Right renal pelvis (tissue), 4 donors: ENCODE results near the gene ADAT3. TPM values are rescaled to one million over a fixed set of nuclear protein-coding genes. Genes with fewer than 3 reads are reported as not detected.

Source experiments
- DNase-seq, 4 donors: peaks; one replicate each; pipeline ENCODE4 v3.0.0-alpha.2; 2013; ENCODE audit warnings: low read depth in 4 of 4, low spot score in 3 of 4, missing footprints in 1 of 4
- polyA plus RNA-seq, 4 donors: library from polyadenylated mRNA; unstranded; fragments of 120-200 nt; gene quantifications; one replicate each; pipeline ENCODE4 v1.2.1, GENCODE V29; 2013; ENCODE audit not compliant: insufficient read length in 4 of 4

Gene ADAT3
- polyA plus RNA-seq, 4 donors = 1.8 to 4.4 (median 2.2) TPM

DNA sequence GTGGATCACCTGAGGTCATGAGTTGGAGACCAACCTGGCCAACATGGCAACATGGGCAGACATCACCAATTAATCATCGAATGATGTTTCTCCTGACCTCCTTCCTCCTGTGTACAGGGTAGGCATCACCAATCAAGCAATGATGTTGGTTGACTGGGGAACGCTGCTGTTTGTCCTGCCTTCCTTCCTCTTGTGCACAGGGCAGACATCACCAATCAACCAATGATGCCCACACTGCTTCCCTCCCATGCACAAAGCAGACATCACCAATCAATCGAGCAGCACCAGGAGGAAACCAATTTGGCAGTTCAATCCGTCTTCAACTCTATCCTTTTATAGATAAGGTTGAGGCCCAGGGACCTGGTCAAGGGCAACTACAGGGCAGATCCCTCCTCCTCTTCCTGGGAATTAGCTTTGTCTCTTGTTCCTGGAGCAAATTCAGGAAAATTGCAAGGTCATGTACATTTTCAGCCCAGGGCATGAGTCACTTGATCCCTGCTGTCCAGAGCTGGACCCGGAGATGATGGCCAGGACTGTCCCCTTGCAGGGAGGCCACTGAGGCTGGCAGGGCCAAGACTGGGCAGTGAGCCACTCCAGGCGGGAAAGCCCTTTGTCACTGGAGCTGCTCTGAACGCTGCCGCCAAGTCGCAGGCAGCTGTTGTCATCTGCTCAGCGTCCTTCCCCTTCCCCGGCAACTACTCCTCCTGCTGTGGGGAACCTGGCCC, 30.4 kb downstream of the ADAT3 start:
- DNase-seq = no peak

DNA sequence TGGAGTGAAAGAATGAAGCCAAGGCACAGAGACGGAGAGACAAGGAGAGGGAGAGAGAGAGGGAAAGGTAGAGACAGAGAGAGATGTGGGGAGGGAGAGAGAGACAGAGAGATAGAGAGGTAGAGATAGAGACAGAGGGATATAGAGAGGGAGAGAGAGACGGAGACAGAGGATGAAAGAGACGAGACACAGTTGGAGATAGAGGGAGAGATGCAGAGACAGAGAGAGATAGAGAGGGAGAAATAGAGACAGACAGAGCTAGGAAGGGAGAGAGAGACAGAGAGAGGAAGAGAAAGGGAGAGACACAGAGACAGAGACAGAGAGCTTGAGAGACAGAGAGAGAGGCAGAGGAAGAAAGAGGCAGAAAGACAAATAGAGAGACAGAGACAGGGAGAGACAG, 31.2 kb downstream of the ADAT3 start:
- DNase-seq = no peak

DNA sequence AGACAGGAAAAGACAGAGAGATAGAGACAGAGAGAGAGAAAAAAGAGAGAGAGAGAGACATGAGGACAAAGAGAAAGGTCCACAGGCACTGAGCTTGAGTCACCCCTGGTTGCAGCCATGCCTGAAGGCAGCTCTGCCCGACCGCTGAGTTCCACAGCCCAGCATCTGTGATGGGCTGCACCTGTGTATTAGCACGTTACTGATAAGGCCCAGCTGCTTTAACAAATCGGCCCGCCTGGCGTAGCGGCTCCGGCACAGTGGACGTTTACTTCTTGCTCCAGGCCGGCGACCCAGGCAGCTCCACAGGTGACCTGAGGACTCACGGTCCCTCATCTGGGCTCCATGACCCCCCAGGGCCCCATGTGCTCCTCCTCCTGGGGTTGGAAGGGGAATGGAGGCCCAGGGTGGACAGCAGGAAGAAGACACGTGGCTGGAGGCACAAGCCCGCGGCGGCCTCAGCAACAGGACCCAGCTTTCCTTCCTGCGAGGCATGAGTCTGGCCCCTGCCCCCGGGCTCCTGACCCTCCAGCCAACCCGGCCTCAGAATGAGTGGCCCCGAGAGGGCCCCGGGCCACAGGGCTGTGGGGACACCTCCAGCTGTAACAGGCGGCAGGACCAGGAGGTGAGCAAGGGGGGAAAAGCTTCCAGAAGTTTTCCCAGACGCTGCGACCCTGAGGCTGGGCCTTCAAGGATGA, 31.9 kb downstream of the ADAT3 start:
- no peak for DNase-seq

DNA sequence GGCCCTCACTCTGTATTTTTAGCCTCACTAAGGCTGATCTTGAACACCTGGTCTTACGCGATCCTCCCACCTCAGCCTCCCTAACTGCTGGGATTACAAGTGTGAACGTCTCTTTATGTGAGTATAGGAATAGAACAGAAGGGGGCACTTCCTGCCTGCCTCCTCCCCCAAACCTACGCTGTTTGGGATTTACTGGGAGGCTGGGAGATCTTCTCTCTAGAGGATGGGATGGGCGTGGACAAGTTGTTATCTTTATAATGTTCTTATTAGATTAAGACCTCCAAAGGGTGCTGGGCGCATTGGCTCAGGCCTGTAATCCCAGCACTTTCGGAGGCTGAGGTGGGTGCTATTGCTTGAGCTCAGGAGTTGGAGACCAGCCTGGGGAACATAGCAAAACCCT, 32.9 kb downstream of the ADAT3 start:
- no peak for DNase-seq

DNA sequence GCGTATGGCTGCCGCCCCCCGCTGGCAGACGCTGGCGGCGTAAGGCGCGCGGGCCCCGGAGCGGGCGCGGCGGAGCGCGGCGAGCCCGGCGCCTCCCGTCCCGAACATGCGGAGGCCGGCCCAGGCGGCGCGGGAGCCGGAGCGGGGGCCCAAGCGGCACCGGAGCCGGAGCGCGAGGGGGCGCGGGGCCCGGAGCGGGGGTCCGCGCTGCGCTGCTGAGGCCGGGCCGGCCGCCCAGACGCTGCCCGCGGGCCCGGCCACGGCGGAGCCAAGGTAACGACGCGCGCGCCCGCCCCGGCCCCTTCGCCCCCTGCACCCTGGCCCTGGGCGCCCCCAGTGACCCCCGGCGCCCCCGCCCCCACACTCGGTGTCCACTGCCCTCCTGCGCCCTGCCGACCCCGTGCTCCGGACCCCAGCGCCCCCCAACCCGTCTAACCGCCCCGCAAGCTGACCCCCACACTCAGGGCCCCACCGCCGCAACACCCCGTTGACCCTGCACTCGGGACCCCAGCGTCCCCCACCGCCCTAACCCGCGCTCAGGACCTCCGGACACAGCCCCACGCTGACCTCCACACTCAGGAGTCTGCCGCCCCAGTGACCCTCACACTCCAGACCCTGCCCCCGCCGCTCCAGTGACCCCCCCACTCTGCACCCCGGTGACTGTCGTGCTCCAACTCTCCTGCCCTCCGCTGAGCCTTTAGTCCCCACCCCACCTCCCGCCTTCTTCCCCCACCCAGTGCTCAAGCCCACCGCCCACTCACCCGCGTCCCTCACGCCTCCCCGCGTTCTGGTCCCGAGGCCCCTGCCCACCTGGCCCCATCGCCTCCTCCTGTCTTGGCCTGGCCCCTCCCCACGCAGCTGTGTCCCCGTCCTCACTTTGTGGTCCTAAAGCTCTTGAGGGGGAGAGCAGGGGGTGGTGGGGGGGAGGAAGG, 36.2 kb downstream of the ADAT3 start, which contains the start of gene CSNK1G2:
CSNK1G2 (plus strand) TSS at position 27 of the 932 bp plus-strand sequence. CDS start 28,601 bp downstream, outside the sequence.
- DNase-seq = no peak

DNA sequence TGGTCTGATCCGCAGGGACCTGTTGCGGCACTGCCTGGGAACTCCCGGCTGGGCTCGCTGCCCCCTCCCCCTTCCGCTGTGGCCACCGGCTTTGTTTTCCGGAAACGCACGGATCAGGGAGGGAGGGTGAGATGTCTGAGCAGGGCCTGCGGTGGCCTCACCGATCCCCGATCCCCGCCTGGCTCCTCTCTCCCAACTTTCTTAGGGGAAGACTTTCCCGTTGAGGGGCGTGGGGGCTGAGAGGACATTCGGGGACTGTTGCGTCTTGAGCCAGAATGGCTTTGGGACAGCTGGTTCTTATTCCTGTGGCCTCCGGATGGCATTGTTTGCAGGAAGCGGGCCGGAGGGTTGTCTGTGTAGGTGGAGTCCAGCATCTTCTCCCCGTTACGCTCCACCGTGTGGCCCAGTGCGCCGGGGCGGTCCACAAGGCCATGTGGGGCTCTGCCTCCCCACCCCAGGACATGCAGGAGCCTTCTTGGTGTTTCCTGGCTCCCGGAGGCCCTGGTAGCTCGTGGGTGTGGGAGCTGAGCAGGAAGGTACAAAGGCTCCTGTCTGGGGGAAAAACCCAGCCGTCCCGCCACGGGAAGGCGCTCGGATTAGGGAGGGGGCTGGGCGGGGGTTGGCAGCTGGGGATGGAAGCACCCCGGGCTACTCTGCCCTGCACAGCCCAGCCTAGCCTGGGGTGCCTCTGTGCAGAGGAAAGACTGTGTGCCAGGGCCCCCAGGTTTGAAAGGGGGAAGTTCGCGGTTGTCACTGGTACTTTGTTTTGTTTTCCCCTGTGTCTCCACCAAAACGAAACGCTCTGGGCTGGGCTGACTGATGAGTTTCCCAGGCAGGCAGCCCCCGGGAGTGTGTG, 37.1 kb downstream of the ADAT3 start:
- peak in 1 of 4 donors; percentile 44 for DNase-seq

DNA sequence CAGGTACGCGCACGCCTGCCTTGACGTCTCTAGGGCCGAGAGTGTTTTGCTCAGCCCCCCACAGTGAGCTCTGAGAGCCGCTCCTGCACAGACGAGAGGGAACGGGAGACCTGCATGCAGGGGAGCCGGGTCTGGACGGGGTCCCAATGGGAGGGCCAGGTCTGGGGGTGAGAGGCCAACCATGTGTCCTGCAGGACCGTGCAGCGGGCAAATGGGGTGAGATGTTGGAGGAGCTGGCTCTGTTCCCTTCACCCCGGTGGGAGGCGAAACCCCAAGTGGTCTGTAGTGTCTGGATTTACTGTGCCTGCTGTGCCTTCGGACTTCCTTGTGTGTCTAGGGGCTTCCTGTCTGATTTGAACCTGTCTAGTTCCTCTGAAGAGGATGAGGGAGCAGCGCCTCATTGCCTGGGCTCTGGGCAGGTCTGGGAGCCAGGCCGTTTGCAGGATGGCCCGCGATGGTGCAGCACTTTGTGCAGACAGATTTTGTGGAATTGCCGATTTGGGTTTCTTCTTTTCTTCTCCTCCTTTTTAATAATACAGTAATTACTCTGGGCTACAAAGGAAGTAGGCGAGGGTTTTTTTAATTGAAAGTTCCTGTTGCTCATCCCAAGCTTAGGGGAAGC, 37.8 kb downstream of the ADAT3 start:
- DNase-seq = no peak

DNA sequence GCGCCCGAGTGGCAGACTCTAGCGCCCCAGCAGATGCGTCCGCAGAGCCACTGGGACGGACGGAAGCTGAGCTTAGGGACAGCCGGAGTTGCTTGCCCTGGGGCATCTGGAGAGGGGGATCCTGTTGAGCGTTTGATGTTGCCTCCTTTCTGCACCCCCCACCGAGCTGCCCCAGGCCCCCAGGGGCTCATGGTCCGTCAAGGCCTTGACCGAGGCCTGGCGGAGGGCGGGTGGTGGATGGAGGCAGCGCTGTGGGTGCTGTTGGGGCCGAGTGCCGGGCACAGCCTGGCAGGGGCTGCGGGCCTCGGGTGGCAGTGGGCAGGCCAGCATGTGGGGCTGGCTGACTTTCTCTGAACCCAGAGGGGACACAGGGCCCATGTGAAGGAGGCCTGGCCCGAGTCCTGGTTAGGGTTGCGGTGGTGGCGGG, 38.5 kb downstream of the ADAT3 start:
- no peak for DNase-seq

DNA sequence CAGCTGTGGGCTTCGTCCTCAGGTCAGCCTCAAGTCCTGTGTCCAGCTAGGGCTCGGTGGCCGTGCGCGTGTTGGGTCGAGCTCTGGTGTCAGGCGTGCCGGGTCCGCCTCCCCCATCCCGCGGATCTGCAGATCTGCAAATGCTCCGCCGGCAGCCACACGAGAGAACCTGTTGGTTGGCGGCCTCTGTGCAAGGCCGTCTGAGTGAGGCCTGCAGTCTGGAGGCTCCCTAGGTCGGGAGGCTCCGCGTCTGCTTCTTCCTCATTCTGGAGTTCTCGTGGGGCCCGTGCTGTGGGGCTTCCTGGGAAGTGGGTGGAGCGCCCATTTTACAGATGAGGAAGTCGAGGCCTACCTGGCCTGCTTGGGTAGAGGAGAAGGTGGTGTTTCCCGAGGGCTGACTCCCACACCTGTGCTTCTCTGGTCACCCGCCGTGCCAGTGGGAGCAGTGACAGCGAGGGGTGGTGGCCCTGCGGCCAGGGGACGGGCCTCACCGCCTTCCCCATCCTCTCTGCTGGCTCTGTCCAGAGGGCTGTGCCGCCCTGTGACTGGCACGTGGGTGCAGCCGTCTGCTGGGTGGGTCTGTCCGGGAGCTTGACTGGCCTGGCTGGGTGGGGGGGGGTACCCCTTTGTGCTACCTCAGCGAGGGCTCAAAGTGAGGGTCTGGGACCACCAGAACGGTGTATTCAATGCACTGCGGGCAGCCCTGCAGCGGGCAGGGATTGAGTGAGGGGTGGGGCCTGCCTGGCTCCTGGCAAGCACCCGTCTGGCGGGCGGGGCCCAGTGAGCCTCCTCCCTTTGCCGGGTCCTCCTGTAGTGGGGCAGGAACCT, 39.1 kb downstream of the ADAT3 start:
- DNase-seq = no peak

DNA sequence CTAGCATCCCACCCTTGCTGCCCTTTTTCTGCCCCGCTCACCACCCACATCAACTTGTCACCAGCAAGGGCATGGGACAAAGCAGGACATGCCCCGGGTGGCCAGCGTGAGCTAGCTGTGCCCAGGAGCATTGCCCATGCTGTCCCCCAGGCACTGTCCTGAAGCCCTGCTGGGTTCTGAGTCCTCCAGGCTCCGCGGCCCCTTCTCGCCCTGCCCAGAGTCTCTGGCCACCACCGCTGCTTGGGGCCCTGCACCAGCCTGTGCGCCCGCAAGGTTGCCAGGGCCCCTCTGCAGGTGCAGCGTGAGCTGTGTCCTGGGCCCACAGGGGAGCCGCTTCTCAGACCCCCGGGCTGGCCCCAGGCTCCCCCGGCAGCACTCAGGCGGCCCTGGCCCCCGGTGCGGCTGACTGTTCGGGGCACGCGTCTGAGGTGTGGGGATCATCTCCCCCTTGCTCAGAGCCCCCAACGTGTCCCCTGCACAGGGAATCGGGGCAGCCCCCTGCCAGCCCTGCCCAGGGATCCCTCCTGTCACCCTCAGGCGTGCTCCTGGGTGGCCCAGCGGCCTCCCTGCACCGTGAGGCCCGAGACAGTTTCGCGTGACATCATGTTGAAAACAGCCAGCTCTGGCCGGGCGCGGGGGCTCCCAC, 39.8 kb downstream of the ADAT3 start:
- no peak for DNase-seq

DNA sequence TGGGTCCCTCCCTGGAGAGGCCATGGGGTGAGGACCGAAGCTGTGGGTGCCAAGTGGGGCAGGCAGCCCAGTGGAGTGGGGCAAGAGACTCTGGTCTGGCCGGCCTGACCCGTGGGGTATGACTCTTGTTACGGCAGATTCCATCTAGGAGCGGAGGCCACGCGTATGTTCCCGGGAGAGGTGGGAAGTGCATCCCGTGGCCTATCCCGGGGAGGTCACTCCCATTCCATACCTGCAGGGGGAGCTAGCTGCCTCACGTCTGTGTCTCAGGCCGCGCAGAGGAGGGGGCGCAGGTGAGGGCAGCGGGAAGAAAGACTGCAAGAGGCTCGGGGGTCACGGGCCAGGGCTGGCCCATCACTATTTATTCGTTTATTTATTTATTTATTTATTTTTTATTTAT, 40.7 kb downstream of the ADAT3 start:
- DNase-seq = no peak

DNA sequence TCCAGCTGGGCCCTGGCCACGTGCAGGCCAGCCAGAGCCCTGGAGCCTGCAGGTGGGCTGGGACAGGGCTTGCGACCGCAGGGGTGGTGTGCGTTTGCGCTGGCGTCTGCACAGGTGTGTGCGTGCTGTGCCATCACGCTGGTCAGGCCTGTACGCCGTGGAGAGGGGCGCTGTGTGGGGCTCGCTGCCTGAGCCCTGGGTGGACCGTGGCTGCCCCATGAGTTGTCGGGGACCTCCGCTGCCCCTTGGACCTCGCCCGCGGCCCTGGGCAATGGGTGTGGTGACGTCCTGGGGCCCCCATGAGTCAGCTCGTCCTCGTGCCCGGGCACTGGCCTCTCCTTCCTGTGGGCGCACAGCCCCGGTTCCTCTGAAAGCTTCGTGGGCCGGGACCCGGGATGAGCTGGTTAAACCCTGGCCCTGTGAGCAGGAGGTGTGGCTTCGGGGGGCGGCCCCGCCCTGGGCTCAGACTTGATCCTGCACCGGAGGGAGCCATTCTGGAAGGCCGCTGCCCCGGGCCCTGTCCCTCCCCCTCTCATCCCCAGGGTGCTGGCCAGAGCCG, 42.5 kb downstream of the ADAT3 start:
- DNase-seq = no peak

DNA sequence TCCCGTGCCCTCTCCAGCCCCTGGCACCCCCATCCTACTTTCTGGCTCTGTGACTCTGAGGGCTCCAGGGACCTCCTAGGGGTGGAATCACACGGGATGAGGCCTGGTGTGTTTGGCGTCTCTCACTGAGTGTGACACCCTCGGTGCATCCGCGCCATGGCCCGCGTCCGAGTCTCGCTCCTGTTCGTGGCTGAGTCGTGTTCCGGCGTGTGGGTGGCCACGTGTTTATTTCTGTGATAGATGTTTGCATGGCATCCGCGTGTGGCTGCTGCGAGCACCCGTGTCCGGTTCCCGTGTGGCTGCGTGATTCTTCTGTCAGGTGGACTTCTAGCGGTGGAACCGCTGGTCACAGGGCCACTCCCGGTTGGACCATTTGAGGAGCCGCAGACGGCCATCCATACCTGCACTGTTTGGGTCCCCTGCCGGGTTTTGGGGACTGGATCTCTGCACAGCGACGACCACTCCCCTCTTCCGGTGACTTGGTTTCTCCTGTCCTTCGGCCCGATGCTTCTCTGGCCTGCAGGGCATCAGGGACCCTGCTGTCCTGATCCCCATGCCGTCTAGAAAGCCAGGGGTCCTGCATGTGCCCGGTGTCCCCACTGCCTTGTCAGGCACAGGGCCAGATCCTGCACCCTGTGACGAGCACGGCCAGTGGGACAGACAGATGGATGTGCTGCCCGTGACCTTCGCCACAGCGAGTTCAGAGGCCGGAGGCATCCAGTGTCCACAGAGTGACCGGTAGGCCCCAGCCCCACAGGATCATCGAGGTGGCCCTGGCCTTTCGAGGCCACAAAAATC, 44.3 kb downstream of the ADAT3 start:
- no peak for DNase-seq

DNA sequence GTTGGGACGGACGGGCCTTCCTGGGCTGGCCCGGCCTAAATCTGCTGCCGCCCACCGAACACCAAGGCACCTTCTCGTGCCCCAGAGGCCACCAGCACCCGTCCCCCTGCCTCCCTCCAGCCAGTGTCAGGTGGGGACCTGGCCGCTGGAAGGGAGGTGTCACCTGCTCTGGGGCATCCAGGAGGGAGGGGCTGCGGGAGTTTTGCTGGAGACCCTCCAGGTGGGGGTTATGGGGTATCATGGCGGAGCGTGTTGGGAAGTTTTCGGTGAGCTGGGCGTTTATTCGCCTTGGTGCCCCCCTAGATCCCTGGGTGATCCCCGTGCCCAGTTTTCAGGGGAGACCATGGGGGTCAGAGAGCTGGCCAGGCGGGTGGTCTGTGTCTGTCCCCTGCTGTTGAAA, 45.4 kb downstream of the ADAT3 start:
- DNase-seq = no peak

DNA sequence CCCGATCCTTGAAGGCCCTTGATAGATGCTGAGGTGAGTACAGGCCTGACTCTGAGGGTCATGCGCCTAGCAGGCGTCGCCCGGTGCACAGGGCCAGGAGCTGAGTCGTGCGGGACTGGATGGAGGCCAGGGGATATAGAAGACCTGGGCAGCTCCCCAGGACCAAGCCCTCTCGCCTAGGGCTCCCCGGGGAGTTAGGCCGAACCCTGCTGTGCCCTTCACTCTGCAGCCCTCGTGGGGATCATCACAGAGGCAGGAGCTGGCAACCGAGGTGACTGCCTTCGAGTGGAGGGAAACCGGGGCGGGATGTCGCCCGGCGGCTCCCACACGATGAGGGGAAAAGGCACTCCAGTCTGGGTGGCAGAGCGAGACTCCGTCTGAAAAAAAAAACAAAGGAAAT, 47.4 kb downstream of the ADAT3 start:
- no peak for DNase-seq

DNA sequence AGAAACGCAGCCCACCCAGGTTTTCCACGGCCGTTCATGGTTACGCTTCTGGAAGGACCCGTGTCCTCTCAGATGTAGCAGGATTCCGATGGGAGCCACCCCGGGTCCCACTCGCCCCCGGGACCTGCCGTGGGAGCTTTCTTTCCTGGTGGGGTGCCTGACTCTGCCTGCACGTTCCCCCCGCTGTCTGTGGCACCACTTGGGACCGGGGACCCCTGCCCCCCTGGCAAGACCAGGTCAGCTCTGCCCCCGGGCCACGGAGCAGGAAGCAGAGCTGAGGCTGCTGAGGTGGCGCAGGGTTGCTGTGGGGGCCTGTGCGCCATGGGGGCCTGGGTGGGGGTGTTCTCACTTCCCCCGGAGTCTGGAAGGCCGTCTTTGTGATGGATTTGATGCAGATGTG, 47.8 kb downstream of the ADAT3 start:
- DNase-seq = no peak

DNA sequence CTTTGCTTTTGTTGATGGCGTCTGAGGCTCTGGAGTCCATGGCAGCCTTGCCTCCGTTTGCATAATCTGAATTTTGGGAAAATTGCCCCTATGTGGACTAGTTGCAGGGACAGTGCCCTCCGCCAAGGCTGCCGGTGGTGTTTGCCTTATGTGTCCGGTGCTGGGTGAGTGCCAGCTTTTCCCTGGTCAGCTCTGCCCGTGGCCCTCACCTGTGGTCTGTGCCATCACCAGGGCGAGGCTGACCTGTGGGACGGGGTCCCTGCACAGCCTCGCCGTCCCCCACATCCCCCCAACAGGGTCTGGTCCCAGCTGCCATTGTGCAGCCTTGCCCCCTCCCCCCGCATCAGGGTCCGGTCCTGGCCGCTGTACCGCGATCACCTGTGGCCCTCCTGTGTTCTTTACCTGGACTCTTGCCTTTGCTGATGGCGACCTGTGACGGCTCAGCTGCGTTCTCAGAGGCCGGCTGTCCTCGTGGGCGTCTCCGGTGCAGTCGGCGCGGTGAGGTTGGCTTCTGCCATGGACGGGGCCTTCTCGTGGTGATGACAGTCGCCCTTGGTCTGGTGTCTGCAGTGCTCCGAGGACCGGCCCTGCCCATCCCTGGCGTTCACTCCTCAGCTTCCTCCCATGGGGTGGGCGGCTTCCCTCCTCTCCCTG, 48.4 kb downstream of the ADAT3 start:
- no peak for DNase-seq
